ENCODE results near the gene CCDC6. TPM values are rescaled to one million over a fixed set of nuclear protein-coding genes. Genes with fewer than 3 reads are reported as not detected.
A peak's percentile ranks its signal among the peaks of the same experiment; 100 is the strongest.
"Not testable (repeated sequence)": the region's sequence is repeated elsewhere in the genome, so short reads cannot be mapped to it uniquely, and the experiment has no call there.

Gene CCDC6
- total RNA-seq, 1 donor from 2014 or later, result 42.7 TPM

GRCh38 chr10:59803714-59804113, 102.6 kb downstream of the CCDC6 start:
- TF ChIP-seq CTCF (IDR thresholded peaks at IDR 0.05; ENCODE audit: insufficient read depth, low read length, poor library complexity, severe bottlenecking), result no peak
- DNase-seq (ENCODE audit: low read depth), result no peak

GRCh38 chr10:59801171-59801570, 105.2 kb downstream of the CCDC6 start:
- Histone ChIP-seq H3K27me3 (ENCODE audit: control insufficient read depth, insufficient read depth, low read length) (no peaks in the 10 kb centered on the region), H3K36me3 (ENCODE audit: control insufficient read depth, insufficient read depth, low read length) (peaks cover 2% of the 10 kb centered on the region), H3K4me3 (ENCODE audit: low read depth, low read length) (no peak overlapping the region)
- no peak for TF ChIP-seq CTCF (IDR thresholded peaks at IDR 0.05; ENCODE audit: insufficient read depth, low read length, poor library complexity, severe bottlenecking)
- no peak for DNase-seq (ENCODE audit: low read depth)

More at GRCh38 chr10:59803714-59804113, 102.6 kb downstream of the CCDC6 start:
- Histone ChIP-seq H3K4me3 (ENCODE audit: low read depth, low read length) (no peak overlapping the region), H3K27me3 (ENCODE audit: control insufficient read depth, insufficient read depth, low read length) (no peaks in the 10 kb centered on the region), H3K36me3 (ENCODE audit: control insufficient read depth, insufficient read depth, low read length) (peaks cover 2% of the 10 kb centered on the region)

GRCh38 chr10:59799421-59799820, 106.9 kb downstream of the CCDC6 start:
- Histone ChIP-seq H3K27me3 (ENCODE audit: control insufficient read depth, insufficient read depth, low read length) (no peaks in the 10 kb centered on the region), H3K4me3 (ENCODE audit: low read depth, low read length) (no peak overlapping the region), H3K36me3 (ENCODE audit: control insufficient read depth, insufficient read depth, low read length) (peaks cover 2% of the 10 kb centered on the region)
- DNase-seq (ENCODE audit: low read depth), result no peak
- TF ChIP-seq CTCF (IDR thresholded peaks at IDR 0.05; ENCODE audit: insufficient read depth, low read length, poor library complexity, severe bottlenecking), result no peak

GRCh38 chr10:59793919-59794318, 112.4 kb downstream of the CCDC6 start:
- TF ChIP-seq CTCF (IDR thresholded peaks at IDR 0.05; ENCODE audit: insufficient read depth, low read length, poor library complexity, severe bottlenecking), result no peak
- Histone ChIP-seq H3K4me3 (ENCODE audit: low read depth, low read length) (no peak overlapping the region), H3K36me3 (ENCODE audit: control insufficient read depth, insufficient read depth, low read length) (no peaks in the 10 kb centered on the region), H3K27me3 (ENCODE audit: control insufficient read depth, insufficient read depth, low read length) (no peaks in the 10 kb centered on the region)
- DNase-seq (ENCODE audit: low read depth), result peak; percentile 7

- Histone ChIP-seq H3K27me3 (ENCODE audit: control insufficient read depth, insufficient read depth, low read length) (no peaks in the 10 kb centered on the region), H3K36me3 (ENCODE audit: control insufficient read depth, insufficient read depth, low read length) (no peaks in the 10 kb centered on the region), H3K4me3 (ENCODE audit: low read depth, low read length) (no peak overlapping the region)
- no peak for DNase-seq (ENCODE audit: low read depth)
- TF ChIP-seq CTCF (IDR thresholded peaks at IDR 0.05; ENCODE audit: insufficient read depth, low read length, poor library complexity, severe bottlenecking), result no peak
Measured at GRCh38 chr10:59792812-59793211, 113.5 kb downstream of the CCDC6 start.

GRCh38 chr10:59791601-59792000, 114.8 kb downstream of the CCDC6 start:
- no peak for TF ChIP-seq CTCF (IDR thresholded peaks at IDR 0.05; ENCODE audit: insufficient read depth, low read length, poor library complexity, severe bottlenecking)
- H3K4me3 ChIP-seq (ENCODE audit: low read depth, low read length), result no peak overlapping the region
- no peak for DNase-seq (ENCODE audit: low read depth)
- no peaks in the 10 kb centered on the region for H3K36me3 ChIP-seq (ENCODE audit: control insufficient read depth, insufficient read depth, low read length)
- H3K27me3 ChIP-seq (ENCODE audit: control insufficient read depth, insufficient read depth, low read length), result no peaks in the 10 kb centered on the region

GRCh38 chr10:59790080-59790479, 116.3 kb downstream of the CCDC6 start:
- not testable (repeated sequence) for H3K27me3 ChIP-seq (ENCODE audit: control insufficient read depth, insufficient read depth, low read length); H3K36me3 ChIP-seq (ENCODE audit: control insufficient read depth, insufficient read depth, low read length); DNase-seq (ENCODE audit: low read depth); H3K4me3 ChIP-seq (ENCODE audit: low read depth, low read length)

GRCh38 chr10:59788914-59789313, 117.4 kb downstream of the CCDC6 start:
- not testable (repeated sequence) for DNase-seq (ENCODE audit: low read depth); H3K4me3 ChIP-seq (ENCODE audit: low read depth, low read length); H3K36me3 ChIP-seq (ENCODE audit: control insufficient read depth, insufficient read depth, low read length); H3K27me3 ChIP-seq (ENCODE audit: control insufficient read depth, insufficient read depth, low read length)

- H3K36me3 ChIP-seq (ENCODE audit: control insufficient read depth, insufficient read depth, low read length); DNase-seq (ENCODE audit: low read depth); H3K27me3 ChIP-seq (ENCODE audit: control insufficient read depth, insufficient read depth, low read length); H3K4me3 ChIP-seq (ENCODE audit: low read depth, low read length): not testable (repeated sequence)
Measured at GRCh38 chr10:59787032-59787431, 119.3 kb downstream of the CCDC6 start.
